ENCODE results near the gene GAS7.

DNA sequence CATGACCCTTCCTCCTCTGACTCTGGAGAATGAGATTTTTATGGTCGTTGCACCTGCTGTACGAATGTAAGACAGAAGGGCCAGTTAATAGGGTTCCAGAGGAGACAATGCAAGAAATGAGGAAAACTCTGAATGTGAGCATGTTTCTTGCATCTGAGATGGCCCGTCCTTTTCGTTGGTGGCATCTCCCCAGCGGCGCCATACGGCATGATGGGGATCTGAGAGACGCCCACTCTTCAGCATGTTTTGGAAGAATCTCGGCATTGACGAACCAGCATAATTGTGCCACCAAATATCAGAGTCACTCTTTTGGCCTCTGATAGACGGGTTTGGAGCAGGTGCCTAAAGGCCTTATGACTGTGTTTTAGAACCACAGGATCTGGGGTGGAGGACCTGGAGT is 166.8 kb downstream of the GAS7 start:
- TF ChIP-seq, protein P1, sequence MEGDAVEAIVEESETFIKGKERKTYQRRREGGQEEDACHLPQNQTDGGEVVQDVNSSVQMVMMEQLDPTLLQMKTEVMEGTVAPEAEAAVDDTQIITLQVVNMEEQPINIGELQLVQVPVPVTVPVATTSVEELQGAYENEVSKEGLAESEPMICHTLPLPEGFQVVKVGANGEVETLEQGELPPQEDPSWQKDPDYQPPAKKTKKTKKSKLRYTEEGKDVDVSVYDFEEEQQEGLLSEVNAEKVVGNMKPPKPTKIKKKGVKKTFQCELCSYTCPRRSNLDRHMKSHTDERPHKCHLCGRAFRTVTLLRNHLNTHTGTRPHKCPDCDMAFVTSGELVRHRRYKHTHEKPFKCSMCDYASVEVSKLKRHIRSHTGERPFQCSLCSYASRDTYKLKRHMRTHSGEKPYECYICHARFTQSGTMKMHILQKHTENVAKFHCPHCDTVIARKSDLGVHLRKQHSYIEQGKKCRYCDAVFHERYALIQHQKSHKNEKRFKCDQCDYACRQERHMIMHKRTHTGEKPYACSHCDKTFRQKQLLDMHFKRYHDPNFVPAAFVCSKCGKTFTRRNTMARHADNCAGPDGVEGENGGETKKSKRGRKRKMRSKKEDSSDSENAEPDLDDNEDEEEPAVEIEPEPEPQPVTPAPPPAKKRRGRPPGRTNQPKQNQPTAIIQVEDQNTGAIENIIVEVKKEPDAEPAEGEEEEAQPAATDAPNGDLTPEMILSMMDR (IDR thresholded peaks at IDR 0.05), result no peak
- TF ChIP-seq POLR2AphosphoS5 (IDR thresholded peaks at IDR 0.05), result no peak
- TF ChIP-seq POLR2A (IDR thresholded peaks at IDR 0.05), result no peak
- TF ChIP-seq EP300 (IDR thresholded peaks at IDR 0.05), result no peak
